Thyroid gland (tissue), 4 donors: ENCODE data around the gene THSD7B.

ENCODE experiments used
- CTCF ChIP-seq, 6 experiments: fragments of 200-600 bp in 3 of 6; fragments of 450-650 bp in 3 of 6; sonication (generic) in 3 of 6; IDR thresholded peaks; one replicate each; pipeline ENCODE4 v1.5.1; 2016 to 2019; ENCODE audit warnings: antibody characterized with exemption in 6 of 6, mild to moderate bottlenecking in 2 of 6, inconsistent platforms in 1 of 6, moderate library complexity in 1 of 6
- POLR2A ChIP-seq, 2 donors: fragments of 450-650 bp; IDR thresholded peaks; one replicate each; pipeline ENCODE4 v1.6.1; 2017; ENCODE audit warnings: antibody characterized with exemption in 2 of 2, mild to moderate bottlenecking in 2 of 2, moderate library complexity in 1 of 2

GRCh38 chr2:136990316-136990715 is 225.0 kb downstream of the THSD7B start:
- TF ChIP-seq CTCF (IDR thresholded peaks at IDR 0.05) (no peak), POLR2A (IDR thresholded peaks at IDR 0.05) (no peak)
